Kidney epithelial cell (primary cell): ENCODE results near the gene SEC24C. TPM values are rescaled to one million over a fixed set of nuclear protein-coding genes. Genes with fewer than 3 reads are reported as not detected.

Experiments
- DNase-seq: peaks from one replicate; pipeline ENCODE4 v3.0.0-alpha.2; 2010; ENCODE audit warnings: low read depth
- H3K27me3 ChIP-seq: 2 replicates; pipeline ENCODE4 v1.6.0; 2011; ENCODE audit warnings: low read length; ENCODE audit not compliant: control insufficient read depth, insufficient read depth
- H3K36me3 ChIP-seq: 2 replicates; pipeline ENCODE4 v1.5.1; 2011; ENCODE audit warnings: low read length; ENCODE audit not compliant: control insufficient read depth, insufficient read depth
- H3K4me3 ChIP-seq: 2 replicates; pipeline ENCODE4 v1.5.1; 2011; ENCODE audit warnings: low read depth, mild to moderate bottlenecking, control low read depth, low read length
- CTCF ChIP-seq: IDR thresholded peaks from 2 replicates; pipeline ENCODE4 v1.5.1; 2011; ENCODE audit warnings: mild to moderate bottlenecking, moderate library complexity, low read length, control low read depth, inconsistent platforms; ENCODE audit not compliant: insufficient read depth, poor library complexity, severe bottlenecking
- total RNA-seq: library from RNA; depleted of rRNA; stranded (reverse); fragments of >200 nt; gene quantifications from 2 replicates; pipeline ENCODE4 v1.2.3, GENCODE V29; 2015

SEC24C gene
- total RNA-seq, 1 donor from 2014 or later, result 61.0 TPM

GRCh38 chr10:73815719-73816030 lies 71.5 kb downstream of the SEC24C start:
- H3K4me3 ChIP-seq, result no peak overlapping the region
- no peaks in the 10 kb centered on the region for H3K36me3 ChIP-seq
- no peaks in the 10 kb centered on the region for H3K27me3 ChIP-seq
- no peak for DNase-seq
- no peak for TF ChIP-seq CTCF

GRCh38 chr10:73816917-73817729 lies 73.0 kb downstream of the SEC24C start:
- H3K4me3 ChIP-seq, result no peak overlapping the region
- DNase-seq, result no peak

GRCh38 chr10:73817826-73818225 lies 73.7 kb downstream of the SEC24C start:
- Histone ChIP-seq H3K27me3 (no peaks in the 10 kb centered on the region), H3K4me3 (no peak overlapping the region), H3K36me3 (peaks cover 1% of the 10 kb centered on the region)
- DNase-seq, result no peak
- no peak for TF ChIP-seq CTCF

More at GRCh38 chr10:73816917-73817729, 73.0 kb downstream of the SEC24C start:
- H3K36me3 ChIP-seq, result no peaks in the 10 kb centered on the region
- no peak for TF ChIP-seq CTCF
- no peaks in the 10 kb centered on the region for H3K27me3 ChIP-seq

- TF ChIP-seq CTCF, result no peak
- peaks cover 1% of the 10 kb centered on the region for H3K36me3 ChIP-seq
- H3K27me3 ChIP-seq, result no peaks in the 10 kb centered on the region
- DNase-seq, result no peak
- H3K4me3 ChIP-seq, result no peak overlapping the region
Observed at GRCh38 chr10:73818402-73818801, 74.2 kb downstream of the SEC24C start.

- H3K4me3 ChIP-seq, result no peak overlapping the region
- H3K27me3 ChIP-seq, result no peaks in the 10 kb centered on the region
- H3K36me3 ChIP-seq, result peaks cover 1% of the 10 kb centered on the region
- no peak for TF ChIP-seq CTCF
- DNase-seq, result no peak
Observed at GRCh38 chr10:73819081-73819480, 74.9 kb downstream of the SEC24C start.
